ENCODE measurements around the gene UNC93A. TPM values are rescaled to one million over a fixed set of nuclear protein-coding genes. Genes with fewer than 3 reads are reported as not detected.
"Not testable (repeated sequence)": the region's sequence is repeated elsewhere in the genome, so short reads cannot be mapped to it uniquely, and the experiment has no call there.

Gene UNC93A
- polyA plus RNA-seq, 1 donor = not detected

- DNase-seq = no peak
These were observed 51.9 kb downstream of the UNC93A start for GRCh38 chr6:167342879-167343610.

GRCh38 chr6:167345348-167345747 is 54.2 kb downstream of the UNC93A start:
- no peak for DNase-seq

DNA sequence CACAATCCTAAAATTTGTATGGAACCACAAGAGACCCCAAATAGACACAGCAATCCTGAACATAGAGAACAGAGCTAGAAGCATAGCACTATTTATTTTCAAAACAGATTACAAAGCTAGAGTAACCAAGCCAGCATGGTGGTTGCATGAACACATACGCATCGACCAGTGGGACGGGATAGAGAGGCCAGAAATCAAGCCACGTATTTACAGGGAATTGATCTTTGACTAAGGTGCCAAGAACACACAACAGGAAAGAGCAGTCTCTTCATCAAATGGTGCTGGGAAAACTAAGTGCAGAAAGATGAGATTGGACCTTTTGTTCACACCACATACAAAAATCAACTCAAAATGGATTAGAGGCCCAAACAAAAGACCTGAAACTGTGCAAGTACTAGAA is 54.8 kb downstream of the UNC93A start:
- no peak for DNase-seq

DNA sequence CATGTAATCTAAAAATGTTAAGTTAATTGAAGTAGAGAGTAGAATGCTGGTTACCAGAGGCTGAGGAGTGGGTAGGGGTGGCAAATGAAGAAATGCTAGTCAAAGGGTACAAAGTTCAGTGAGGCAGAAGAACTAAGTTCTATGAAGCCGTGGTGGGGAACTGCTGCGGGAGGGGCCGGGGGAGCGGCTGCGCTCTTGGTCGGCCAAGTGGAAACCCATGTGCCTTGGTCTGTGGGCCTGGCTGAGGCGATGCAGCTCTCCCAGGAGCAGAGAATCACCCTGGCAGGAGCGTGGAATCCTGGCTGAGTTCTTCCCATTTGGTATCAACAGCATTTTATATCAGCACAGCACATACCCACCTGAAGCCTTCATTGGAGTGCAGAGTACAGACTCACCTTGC is 56.1 kb downstream of the UNC93A start:
- DNase-seq = no peak

DNA sequence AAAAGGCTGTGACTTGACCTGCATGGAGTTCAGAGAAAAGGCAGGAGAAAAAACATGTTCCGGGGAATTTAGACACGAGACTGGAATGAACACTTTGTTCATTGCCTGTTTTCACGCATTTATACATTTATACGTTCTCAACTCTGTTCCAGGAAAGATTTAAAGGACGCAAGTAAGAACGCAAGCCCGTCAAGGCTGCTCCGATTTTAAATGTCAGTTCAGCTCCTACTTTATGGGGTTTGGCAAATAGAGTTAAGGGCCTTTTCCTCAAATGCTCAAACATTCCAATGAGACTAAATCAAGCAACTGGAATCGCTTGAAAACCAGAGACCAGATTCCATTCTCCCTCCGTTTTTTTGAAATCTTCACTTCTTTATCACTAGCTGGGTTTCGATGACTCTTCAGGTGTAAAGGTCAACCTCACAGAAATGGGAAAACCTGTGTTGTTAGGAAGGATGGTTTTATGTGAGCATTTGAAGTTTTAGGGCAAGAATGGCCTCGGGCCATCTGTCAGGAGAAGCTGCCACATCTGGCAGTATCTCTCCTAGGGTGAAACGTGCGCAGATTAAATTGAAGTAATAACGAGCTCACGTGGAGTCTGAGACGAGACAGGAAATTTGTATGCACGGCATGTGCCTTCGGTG is 58.6 kb downstream of the UNC93A start:
- no peak for DNase-seq

DNA sequence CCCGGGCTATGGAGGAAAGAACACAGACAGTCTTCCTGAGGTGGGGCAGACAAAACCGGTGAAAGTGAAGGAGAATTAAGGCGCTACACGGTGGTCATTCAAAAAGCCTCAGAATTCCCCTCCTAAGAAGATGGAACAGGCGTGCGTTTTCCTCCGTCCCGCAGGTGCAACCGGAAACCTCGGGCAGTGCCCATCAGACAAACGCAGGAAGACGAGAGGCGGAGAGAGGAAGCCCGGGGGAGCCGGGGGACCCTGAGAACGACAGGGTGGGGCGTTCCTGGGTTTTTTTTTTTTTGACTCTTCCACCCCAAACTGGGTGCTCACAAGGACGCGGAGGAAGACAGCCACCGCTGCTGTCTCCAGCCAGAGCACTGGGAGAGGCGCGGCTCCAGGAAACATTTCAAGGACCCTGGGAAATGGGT is 59.2 kb downstream of the UNC93A start:
- DNase-seq = no peak

- peak; percentile 64 for DNase-seq
These were observed 59.9 kb downstream of the UNC93A start for GRCh38 chr6:167350731-167351655.

GRCh38 chr6:167351656-167352345 is 60.7 kb downstream of the UNC93A start:
- no peak for DNase-seq

GRCh38 chr6:167356874-167357273 is 65.8 kb downstream of the UNC93A start:
- DNase-seq = no peak

DNA sequence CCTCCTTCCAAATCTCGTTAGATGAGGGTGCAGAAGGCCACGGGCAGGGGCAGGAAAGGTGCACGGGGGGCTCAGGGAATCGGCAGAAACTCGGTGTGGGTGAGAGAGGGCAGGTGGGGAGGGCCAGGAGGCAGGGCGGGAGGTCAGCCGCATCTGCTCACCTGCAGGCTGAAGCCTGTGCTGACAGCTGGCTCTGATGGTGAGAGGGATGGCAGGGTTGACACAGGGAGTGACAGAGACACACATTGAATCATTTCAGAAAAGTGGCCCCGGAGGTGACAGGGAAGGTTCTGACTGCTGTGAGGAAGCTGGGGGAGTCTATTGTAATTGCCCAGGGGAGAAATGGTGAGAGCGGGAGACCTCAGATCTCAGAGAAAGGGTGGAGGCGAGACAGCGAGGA is 67.3 kb downstream of the UNC93A start:
- not testable (repeated sequence) for DNase-seq

DNA sequence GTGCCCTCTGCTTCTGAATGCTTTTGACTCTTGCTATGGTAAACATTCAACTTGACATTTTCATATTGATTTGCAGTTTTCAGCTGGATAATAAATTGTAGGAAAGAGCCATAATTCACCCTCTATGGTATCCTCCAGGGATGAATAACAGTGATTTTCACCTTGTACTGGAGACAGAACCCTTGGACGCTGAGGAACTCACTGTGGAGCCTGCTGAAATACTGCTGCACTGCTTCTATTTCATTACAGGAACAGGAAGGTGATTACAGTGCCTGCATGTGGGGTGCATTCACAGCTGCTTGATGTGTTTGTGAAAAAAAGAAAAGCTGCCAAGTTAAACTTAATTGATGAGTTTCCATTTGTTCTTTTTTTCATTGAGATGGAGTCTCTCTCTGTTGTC is 70.1 kb downstream of the UNC93A start:
- DNase-seq = not testable (repeated sequence)

Other genes starting within 250 kb of the UNC93A start
- not detected for gene CCR6, start 168.2 kb upstream of the UNC93A start, polyA plus RNA-seq (ENCODE audit: insufficient read length)
- not detected for gene GPR31, start 133.3 kb upstream of the UNC93A start, polyA plus RNA-seq (ENCODE audit: insufficient read length)
- gene TTLL2, start 33.8 kb downstream of the UNC93A start, polyA plus RNA-seq (ENCODE audit: insufficient read length) = not detected

All from hindlimb muscle (tissue), 1 donor.